Measurements from ENCODE around the gene ASMTL.
"Not testable (repeated sequence)": the region's sequence is repeated elsewhere in the genome, so short reads cannot be mapped to it uniquely, and the experiment has no call there.

Gene ASMTL

DNA sequence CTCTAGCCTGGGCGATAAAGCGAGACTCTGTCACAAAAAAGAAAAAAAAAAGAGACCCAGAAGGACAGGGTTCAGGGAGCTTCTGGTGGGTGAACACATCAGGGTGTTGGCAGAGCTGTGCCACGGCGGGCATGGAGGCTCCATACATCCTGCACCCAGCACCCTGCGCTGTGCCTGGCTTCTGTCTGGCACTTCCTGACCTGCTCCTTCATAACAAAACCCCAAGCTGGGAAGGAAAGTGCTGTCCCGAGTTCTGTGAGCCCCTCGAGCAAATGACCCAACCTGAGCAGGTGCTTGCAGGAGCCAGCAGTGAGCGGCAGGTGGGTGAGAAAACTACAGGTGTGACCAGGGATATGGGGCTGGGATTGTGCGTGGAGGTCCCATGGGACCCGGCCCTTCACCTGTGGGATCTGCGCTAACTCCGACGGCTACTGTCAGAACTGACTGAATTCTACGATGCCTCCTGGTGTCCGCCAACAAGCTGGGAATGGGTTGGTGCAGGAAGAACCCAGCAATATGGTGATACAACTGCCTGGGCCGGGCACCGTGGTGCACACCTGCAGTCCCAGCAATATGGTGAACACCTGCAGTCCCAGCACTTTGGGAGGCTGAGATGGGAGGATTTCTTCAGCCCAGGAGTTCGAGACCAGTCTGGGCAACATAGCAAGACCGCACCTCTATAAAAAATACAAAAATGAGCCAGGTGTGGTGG, 18.9 kb downstream of the ASMTL start:
- no peak for DNase-seq (ENCODE audit: low read depth, low spot score)

DNA sequence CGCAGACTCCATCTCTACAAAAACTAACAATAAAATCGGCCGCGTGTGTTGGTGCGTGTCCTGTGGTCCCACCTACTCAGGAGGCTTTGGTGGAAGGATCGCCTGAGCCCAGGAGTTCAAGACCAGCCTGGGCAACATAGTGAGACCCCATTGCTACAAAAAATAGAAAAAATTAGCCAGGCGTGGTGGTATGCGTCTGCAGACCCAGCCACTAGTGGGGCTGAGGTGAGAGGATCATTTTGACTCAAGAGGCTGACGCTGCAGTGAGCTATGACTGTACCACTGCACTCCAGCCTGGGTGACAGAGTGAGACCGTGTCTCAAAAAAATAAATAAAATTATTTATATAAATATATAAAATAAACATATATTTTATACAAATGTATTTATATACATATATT, 22.3 kb downstream of the ASMTL start:
- no peak for DNase-seq (ENCODE audit: low read depth, low spot score)

- DNase-seq (ENCODE audit: low read depth, low spot score): no peak
These were observed 25.0 kb downstream of the ASMTL start for GRCh38 chrX:1427756-1428155.

- DNase-seq (ENCODE audit: low read depth, low spot score): not testable (repeated sequence)
These were observed 26.4 kb downstream of the ASMTL start for GRCh38 chrX:1426321-1426720.

DNA sequence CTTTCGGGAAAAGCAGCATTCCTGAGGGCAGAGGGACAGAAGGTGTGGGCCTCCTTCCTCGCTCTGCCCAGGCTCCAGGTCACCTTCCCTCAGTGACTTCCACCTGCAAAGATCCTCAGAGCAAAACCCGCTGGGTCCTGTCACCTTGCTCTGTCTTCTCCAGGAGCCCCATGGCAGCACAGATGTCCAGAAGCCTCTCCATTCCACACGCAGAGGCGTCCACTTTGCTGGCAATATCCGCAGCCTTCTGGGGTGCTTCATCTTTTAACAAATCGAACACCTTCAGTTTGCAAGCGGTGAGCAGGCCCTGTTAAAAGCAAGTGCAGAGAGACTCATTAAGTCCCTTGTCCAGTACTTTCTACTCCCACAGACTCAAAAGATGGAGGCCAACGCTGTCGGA, 27.3 kb downstream of the ASMTL start:
- no peak for DNase-seq (ENCODE audit: low read depth, low spot score)

DNA sequence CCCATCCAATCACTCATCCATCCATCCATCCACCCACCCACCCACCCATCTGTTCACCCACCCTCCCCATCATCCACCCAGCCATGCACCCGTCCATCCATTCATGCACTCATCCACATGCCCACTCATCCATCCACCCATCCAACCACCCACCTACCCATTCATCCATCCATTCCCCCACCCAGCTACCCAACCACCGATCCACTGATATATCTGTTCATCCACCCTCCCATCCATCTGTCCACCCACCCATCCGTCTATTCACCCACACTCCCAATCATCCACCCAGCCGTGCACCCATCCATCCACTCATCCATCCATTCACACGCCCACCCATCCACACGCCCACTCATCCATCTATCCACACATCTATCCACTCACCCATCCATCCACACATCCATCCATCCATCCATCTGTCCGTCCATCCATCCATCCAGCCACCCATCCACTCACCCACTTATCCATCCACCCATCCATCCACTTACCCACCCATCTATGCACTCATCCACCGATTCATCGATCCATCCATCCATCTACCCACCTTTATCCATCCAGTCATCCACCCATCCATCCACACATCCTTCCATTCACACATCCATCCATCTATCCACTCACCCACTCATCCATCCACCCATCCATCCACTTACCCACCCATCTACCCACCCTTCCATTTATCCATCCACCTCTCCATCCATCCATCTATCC, 28.4 kb downstream of the ASMTL start:
- DNase-seq (ENCODE audit: low read depth, low spot score): no peak

DNA sequence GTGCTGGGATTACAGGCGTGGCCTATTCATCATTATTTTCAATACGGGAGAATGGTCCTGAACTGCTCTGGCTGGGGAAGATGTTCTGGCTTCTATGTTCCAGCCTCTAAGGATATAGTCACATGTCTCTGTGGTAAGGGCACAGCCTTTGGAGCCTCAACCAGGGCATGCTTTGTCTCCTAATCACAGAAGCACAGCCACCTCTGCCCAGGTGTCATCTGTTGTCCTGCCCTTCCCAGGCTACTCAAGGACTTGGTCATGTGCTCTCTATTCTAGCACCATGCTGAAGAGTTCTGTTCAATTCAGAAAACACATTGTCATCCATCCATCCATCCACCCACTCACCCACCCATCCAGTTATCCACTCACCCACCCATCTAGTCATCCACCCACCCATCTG, 29.5 kb downstream of the ASMTL start:
- no peak for DNase-seq (ENCODE audit: low read depth, low spot score)

- DNase-seq (ENCODE audit: low read depth, low spot score): no peak
These were observed 30.6 kb downstream of the ASMTL start for GRCh38 chrX:1422135-1422465.

DNA sequence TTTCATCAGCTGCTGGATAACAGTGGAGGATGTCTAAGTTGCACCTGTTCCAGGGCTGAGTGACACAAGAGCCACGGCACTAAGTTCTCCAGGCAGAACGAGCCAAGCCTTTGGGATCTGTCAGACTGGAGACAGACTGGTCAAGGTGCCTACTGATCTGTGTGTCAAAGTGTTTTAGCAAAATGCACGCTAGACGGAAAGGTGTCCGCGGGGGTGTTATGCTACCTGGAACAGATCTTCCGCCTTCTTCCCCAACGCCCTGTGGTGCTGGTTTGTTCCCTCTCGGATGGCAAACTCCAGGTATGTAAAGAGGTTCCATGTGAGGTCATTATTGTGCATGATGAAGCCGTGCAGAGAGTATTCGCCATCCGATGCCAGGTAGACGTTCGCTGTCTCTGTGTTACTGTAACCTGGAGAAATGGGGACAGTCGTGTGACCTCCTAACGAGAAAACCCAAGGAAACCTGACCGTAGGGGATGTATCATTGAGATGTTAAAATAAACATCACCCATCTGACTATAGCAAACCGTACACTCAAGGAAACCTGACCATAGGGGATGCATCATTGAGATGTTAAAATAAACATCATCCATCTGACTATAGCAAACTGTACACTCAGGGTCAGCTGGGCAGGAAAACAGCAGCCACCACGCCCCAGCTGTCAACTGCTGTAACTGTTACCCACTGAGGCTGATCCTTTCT, 31.1 kb downstream of the ASMTL start:
- no peak for DNase-seq (ENCODE audit: low read depth, low spot score)

GRCh38 chrX:1420371-1420770, 32.3 kb downstream of the ASMTL start:
- DNase-seq (ENCODE audit: low read depth, low spot score): no peak

DNA sequence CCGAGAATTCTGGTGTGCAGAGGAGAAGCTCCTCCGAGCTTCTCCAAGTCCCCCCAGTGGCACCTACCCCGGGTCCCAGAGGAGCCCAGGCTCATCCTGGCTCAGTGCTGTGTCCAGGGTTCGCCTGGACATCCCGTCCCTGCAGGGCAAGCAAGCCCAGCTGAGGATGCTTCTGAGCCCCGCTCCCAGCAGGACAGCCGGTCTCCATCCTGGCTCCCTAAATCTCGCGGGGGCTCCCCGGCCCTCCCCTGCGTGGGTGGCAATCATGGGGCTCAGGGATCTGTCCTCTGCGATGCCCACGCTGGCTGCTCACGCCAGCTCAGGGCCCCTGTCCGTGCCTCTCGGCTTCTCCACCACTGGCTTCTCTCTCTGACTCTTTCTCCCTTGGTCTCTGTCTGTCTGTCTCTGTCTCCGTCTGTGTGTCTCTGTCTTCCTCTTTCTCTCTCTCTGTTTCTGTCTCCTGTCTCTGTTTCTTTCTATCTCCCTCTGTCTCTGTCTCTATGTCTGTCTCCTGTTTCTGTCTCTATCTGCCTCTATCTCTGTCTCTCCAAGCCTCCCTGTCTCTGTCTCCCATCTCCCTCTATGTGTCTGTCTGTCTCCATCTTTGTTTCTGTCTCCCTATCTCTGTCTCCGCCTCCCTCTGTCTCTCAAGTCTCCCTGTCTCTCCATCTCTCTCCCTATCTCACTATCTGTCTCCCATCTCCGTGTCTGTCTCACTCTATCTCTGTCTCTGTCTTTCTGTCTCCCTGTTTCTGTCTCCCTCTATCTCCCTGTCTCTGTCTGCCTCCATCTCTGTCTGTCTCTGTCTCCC, 33.0 kb downstream of the ASMTL start:
- DNase-seq (ENCODE audit: low read depth, low spot score): no peak

DNA sequence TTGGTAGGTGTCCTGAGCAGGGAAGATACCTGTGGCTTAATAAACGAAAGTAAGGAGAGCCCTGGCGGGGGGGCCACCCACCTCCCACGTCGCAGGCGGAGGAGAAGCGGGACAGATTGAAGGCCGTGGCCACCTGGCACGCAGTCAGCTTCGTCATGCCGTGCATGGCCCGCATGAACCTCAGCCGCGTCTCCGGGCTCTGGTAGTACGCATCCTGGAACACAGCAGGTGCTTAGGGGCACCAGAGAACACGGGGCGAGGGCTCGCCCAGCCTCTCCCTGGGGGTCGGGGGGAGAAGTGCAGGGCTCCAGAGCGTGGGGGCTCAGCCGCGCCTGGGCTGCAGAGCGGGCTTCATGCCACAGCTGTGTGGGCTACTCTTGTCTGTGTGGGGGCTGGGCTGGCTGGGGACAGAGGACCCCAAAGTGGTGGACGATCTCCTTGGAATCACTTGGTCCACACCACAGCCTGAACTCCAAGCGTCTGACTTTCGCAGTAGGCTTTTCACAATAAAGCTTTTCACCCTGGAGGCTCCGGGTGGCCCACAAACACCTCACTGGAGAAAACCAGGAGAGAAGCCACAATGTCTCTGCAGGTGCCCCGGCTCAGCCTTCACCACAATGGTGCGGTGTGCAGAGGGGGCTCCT, 33.7 kb downstream of the ASMTL start:
- no peak for DNase-seq (ENCODE audit: low read depth, low spot score)

- no peak for DNase-seq (ENCODE audit: low read depth, low spot score)
These were observed 34.6 kb downstream of the ASMTL start for GRCh38 chrX:1417921-1418771.

DNA sequence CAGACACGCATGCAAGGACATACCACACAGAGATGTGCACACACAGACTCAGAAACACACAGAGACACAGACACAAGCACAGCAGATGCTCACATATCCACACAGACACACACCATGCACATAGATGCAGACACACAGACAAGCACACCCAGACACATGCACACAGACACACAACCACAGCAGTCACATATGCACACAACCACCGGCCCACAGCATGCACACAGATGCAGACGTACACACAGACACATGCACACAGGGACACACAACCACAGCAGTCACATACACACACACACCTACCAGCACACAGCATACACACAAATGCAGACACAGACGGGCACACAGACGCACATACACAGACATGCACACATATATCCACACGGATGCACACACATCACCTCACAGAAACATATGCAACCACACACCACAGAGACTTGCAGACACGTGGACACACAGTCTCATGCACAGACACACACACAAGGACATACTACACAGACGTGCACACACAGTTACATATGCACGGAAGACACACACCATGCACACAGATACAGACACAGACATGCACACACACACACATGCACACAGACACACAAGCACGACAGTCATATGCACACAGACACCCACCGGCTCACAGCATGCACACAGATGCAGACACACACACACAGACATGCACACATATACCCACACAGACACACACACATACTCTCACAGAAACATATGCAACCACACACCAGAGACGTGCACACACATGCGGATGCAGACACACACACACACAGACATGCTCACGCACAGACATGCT, 35.5 kb downstream of the ASMTL start:
- DNase-seq (ENCODE audit: low read depth, low spot score): no peak

DNA sequence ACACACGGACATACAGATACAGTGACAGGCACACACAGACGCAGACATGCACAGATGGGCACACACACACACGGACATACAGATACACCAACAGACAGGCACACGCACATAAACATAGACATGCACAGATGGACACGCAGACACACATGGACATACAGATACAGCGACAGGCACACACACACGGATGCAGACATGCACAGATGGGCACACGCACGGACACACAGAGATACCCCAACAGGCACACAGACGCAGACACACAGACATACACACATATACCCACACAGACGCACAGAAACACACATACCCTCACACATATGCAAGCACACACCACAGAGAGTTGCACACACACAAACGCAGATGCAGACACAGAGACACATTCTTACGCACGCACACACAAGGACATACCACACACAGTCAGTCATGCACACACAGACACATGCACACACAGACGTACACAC, 36.4 kb downstream of the ASMTL start:
- DNase-seq (ENCODE audit: low read depth, low spot score): no peak

DNA sequence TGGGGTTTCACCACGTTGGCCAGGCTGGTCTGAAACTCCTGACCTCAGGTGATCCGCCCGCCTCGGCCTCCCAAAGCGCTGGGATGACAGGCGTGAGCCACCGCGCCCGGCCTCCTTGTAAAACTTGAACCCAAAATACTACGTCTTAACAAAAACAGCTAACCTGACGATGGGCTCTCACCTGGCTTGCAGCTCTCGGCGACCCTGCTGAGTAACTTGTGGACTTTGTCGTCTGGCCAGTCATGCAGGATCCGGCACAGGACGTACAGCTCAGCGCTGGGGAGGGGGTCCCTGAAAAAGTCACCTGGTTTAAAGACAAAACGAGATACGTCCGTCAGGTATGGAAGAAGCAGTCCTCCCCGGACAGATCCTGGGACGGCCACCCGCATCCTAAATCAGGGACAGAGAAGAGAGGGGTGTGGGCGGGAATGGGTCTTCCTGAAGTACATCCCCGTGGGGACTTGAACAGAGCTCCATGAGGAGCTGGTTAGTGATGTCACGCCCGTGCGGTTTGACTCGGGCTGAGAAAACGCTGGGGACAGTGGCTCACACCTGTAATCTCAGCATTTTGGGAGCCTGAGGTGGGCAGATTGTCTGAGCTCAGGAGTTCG, 40.1 kb downstream of the ASMTL start:
- DNase-seq (ENCODE audit: low read depth, low spot score): no peak

DNA sequence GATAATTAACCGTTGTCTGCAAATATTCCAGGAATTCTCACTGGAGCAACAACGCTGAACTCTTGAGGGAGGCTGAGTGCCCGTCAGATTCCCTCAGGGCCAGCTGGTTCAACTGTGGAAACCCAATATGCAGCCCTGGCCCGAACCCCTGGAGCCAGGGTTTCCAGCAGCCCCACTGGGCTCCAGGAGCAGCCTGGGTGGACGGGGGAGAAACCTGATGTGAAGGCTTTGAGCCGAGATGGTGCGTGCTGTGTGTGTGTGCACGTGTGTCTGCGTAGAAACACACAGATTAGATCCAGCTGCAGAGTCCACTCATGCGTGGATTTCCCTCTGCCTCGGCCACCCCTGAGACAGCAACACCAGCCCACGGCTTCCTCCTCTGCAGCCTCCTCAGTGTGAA, 41.4 kb downstream of the ASMTL start:
- DNase-seq (ENCODE audit: low read depth, low spot score): no peak

DNA sequence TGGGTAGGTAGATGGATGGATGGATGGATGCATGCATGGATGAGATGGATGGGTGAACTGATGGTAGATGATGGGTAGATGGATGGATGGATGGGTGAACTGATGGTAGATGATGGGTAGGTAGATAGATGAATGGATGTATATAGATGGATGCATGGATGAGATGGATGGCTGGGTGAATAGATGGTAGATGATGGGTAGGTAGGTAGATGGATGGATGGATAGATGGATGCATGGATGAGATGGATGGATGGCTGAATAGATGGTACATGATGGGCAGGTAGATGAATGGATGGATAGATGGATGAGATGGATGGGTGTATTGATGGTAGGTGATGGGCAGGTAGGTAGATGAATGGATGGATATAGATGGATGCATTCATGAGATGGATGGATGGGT, 45.7 kb downstream of the ASMTL start:
- DNase-seq (ENCODE audit: low read depth, low spot score): no peak

DNA sequence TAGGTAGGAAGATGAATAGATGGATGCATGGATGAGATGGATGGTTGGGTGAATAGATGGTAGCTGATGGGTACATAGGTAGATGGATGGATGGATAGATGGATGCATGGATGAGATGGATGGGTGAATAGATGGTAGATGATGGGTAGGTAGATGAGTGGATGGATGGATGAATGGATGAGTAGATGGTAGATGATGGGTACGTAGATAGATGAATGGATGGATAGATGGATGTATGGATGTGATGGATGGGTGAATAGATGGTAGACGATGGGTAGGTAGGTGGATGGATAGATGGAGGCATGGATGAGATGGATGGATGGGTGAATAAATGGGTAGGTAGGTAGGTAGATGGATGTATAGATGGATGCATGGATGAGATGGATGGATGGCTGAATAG, 46.9 kb downstream of the ASMTL start:
- DNase-seq (ENCODE audit: low read depth, low spot score): not testable (repeated sequence)

Data from astrocyte of the hippocampus (primary cell).